Gastrocnemius medialis (tissue), 4 donors: ENCODE measurements around the gene HINT3. TPM values are rescaled to one million over a fixed set of nuclear protein-coding genes. Genes with fewer than 3 reads are reported as not detected.

Experiments
- ATAC-seq, 2 donors: fragments of 150-250 bp; one replicate each; pipeline ENCODE4 v1.9.1; 2016
- DNase-seq, 2 donors: peaks; one replicate each; pipeline ENCODE4 v3.0.0-alpha.2; 2019
- H3K27ac ChIP-seq, 4 donors: fragments of 200-600 bp; sonication (generic); 1 replicate in 1 of 4; 2 replicates in 3 of 4; pipeline ENCODE4 v1.5.1; 2016 to 2018; ENCODE audit warnings: mild to moderate bottlenecking in 2 of 4, moderate library complexity in 1 of 4
- H3K27me3 ChIP-seq, 3 donors: fragments of 200-600 bp; sonication (generic) in 2 of 3; 1 replicate in 1 of 3; 2 replicates in 2 of 3; pipeline versions ENCODE4 v1.5.1 to v1.6.0; 2016 to 2019; ENCODE audit warnings: mild to moderate bottlenecking in 1 of 3, moderate library complexity in 1 of 3
- H3K36me3 ChIP-seq, 2 donors: fragments of 200-600 bp; sonication (generic) in 1 of 2; one replicate each; pipeline ENCODE4 v1.5.1; 2017 to 2018
- H3K4me1 ChIP-seq, 2 donors: fragments of 200-600 bp; sonication (generic) in 1 of 2; one replicate each; pipeline ENCODE4 v1.5.1; 2016 to 2017; ENCODE audit warnings: mild to moderate bottlenecking in 2 of 2
- H3K4me3 ChIP-seq, 4 donors: fragments of 200-600 bp; sonication (generic) in 3 of 4; 1 replicate in 1 of 4; 2 replicates in 3 of 4; pipeline ENCODE4 v1.5.1; 2016 to 2019; ENCODE audit warnings: mild to moderate bottlenecking in 2 of 4
- H3K9me3 ChIP-seq, 3 donors: fragments of 200-600 bp; sonication (generic) in 2 of 3; 1 replicate in 1 of 3; 2 replicates in 2 of 3; pipeline ENCODE4 v1.5.1; 2016 to 2019
- CTCF ChIP-seq, 5 experiments: fragments of 450-650 bp in 3 of 5; fragments of 200-600 bp in 2 of 5; sonication (generic) in 2 of 5; IDR thresholded peaks in 4 of 5; conservative IDR thresholded peaks in 1 of 5; 1 replicate in 4 of 5; 2 replicates in 1 of 5; pipeline ENCODE4 v1.5.1; 2016 to 2019; ENCODE audit warnings: antibody characterized with exemption in 5 of 5, mild to moderate bottlenecking in 3 of 5, moderate library complexity in 3 of 5
- POLR2A ChIP-seq, 2 donors: fragments of 450-650 bp; IDR thresholded peaks; one replicate each; pipeline ENCODE4 v1.6.1; 2017; ENCODE audit warnings: antibody characterized with exemption in 2 of 2, mild to moderate bottlenecking in 2 of 2, moderate library complexity in 2 of 2
- in situ Hi-C, 4 donors: fragments of 200-750 bp; cut with MboI; loops; one replicate each; pipeline versions ENCODE4 v1.15.0 to v1.8.0; 2017; ENCODE audit warnings: low sequenced_read_pairs in 4 of 4
- intact Hi-C: fragments of 100-400 bp; cut with DNase I; formaldehyde crosslinking; loops from one replicate; pipeline ENCODE4 v1.15.1; 2023; ENCODE audit warnings: low total_unique reads
- total RNA-seq, 4 donors: library from RNA; depleted of rRNA; stranded (reverse); fragments of >200 nt; gene quantifications; one replicate each; pipeline versions ENCODE4 v1.1.0 to v1.2.3, GENCODE V29; 2016

HINT3 gene
- total RNA-seq, 4 donors from 2014 or later = 54.3 to 81.5 (median 67.5) TPM

GRCh38 chr6:125939026-125939425, 17.5 kb upstream of the HINT3 start:
- Histone ChIP-seq H3K9me3 (no peaks in the 10 kb centered on the region), H3K4me3 (no peak overlapping the region), H3K36me3 (no peaks in the 10 kb centered on the region), H3K4me1 (no peaks in the 10 kb centered on the region), H3K27ac (no peak overlapping the region), H3K27me3 (no peaks in the 10 kb centered on the region)
- no peak for TF ChIP-seq CTCF (IDR thresholded peaks at IDR 0.05 in 4 of 5, conservative IDR thresholded peaks at IDR 0.05 in 1 of 5)
- no peak for TF ChIP-seq POLR2A (IDR thresholded peaks at IDR 0.05)
- DNase-seq = no peak
- intact Hi-C loops = no loop called here
- no peak for ATAC-seq
- in situ Hi-C loops = no loop called here

- no peaks in the 10 kb centered on the region for H3K9me3 ChIP-seq
- ATAC-seq = no peak
- no peak overlapping the region for H3K4me3 ChIP-seq
- intact Hi-C loops (no loop called here), in situ Hi-C loops (no loop called here)
- H3K36me3 ChIP-seq = no peaks in the 10 kb centered on the region
- H3K27me3 ChIP-seq = no peaks in the 10 kb centered on the region
- DNase-seq = no peak
- no peaks in the 10 kb centered on the region for H3K4me1 ChIP-seq
- no peak overlapping the region for H3K27ac ChIP-seq
- TF ChIP-seq POLR2A (IDR thresholded peaks at IDR 0.05) (no peak), CTCF (IDR thresholded peaks at IDR 0.05 in 4 of 5, conservative IDR thresholded peaks at IDR 0.05 in 1 of 5) (no peak)
Observed at GRCh38 chr6:125939791-125940190, 16.8 kb upstream of the HINT3 start.

- Histone ChIP-seq H3K9me3 (no peaks in the 10 kb centered on the region), H3K27ac (no peak overlapping the region), H3K4me1 (no peaks in the 10 kb centered on the region), H3K27me3 (no peaks in the 10 kb centered on the region), H3K36me3 (no peaks in the 10 kb centered on the region), H3K4me3 (no peak overlapping the region)
- no peak for DNase-seq
- no peak for TF ChIP-seq POLR2A (IDR thresholded peaks at IDR 0.05)
- no peak for TF ChIP-seq CTCF (IDR thresholded peaks at IDR 0.05 in 4 of 5, conservative IDR thresholded peaks at IDR 0.05 in 1 of 5)
- in situ Hi-C loops = no loop called here
- intact Hi-C loops = no loop called here
- ATAC-seq = no peak
Observed at GRCh38 chr6:125940247-125941041, 16.1 kb upstream of the HINT3 start.

GRCh38 chr6:125942672-125943527, 13.7 kb upstream of the HINT3 start:
- Histone ChIP-seq H3K27ac (no peak overlapping the region), H3K4me1 (no peaks in the 10 kb centered on the region), H3K4me3 (no peak overlapping the region), H3K36me3 (no peaks in the 10 kb centered on the region), H3K27me3 (no peaks in the 10 kb centered on the region), H3K9me3 (no peaks in the 10 kb centered on the region)
- no peak for TF ChIP-seq POLR2A (IDR thresholded peaks at IDR 0.05)
- no peak for TF ChIP-seq CTCF (IDR thresholded peaks at IDR 0.05 in 4 of 5, conservative IDR thresholded peaks at IDR 0.05 in 1 of 5)
- DNase-seq (no peak), ATAC-seq (no peak)
- intact Hi-C loops = no loop called here
- in situ Hi-C loops = no loop called here
